ENCODE data around the gene ARMH4.

GRCh38 chr14:58027904-58028303 is 124.1 kb downstream of the ARMH4 start:
- TF ChIP-seq, protein P1, sequence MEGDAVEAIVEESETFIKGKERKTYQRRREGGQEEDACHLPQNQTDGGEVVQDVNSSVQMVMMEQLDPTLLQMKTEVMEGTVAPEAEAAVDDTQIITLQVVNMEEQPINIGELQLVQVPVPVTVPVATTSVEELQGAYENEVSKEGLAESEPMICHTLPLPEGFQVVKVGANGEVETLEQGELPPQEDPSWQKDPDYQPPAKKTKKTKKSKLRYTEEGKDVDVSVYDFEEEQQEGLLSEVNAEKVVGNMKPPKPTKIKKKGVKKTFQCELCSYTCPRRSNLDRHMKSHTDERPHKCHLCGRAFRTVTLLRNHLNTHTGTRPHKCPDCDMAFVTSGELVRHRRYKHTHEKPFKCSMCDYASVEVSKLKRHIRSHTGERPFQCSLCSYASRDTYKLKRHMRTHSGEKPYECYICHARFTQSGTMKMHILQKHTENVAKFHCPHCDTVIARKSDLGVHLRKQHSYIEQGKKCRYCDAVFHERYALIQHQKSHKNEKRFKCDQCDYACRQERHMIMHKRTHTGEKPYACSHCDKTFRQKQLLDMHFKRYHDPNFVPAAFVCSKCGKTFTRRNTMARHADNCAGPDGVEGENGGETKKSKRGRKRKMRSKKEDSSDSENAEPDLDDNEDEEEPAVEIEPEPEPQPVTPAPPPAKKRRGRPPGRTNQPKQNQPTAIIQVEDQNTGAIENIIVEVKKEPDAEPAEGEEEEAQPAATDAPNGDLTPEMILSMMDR (IDR thresholded peaks at IDR 0.05 in 4 of 5, conservative IDR thresholded peaks at IDR 0.05 in 1 of 5): no peak
- no peak for TF ChIP-seq POLR2A (IDR thresholded peaks at IDR 0.05)
